HG02885 (cell line): ENCODE results near the gene ATP5PB.
A peak's percentile ranks its signal among the peaks of the same experiment; 100 is the strongest.

Source experiments
- ATAC-seq: cut with Tn5 transposase; IDR thresholded peaks from one replicate; pipeline ENCODE4 v1.9.1; 2021; ENCODE audit warnings: mild to moderate bottlenecking; ENCODE audit not compliant: unreplicated experiment, poor library complexity

ATP5PB gene

GRCh38 chr1:111504097-111504496, 54.8 kb downstream of the ATP5PB start:
- ATAC-seq = no peak

- ATAC-seq = peak; percentile 72
Measured at GRCh38 chr1:111505641-111506119, 56.4 kb downstream of the ATP5PB start.

GRCh38 chr1:111506561-111506960, 57.3 kb downstream of the ATP5PB start:
- ATAC-seq = no peak

- ATAC-seq = peak; percentile 57
Measured at GRCh38 chr1:111507411-111508201, 58.3 kb downstream of the ATP5PB start.

GRCh38 chr1:111509997-111510375, 60.7 kb downstream of the ATP5PB start:
- ATAC-seq = no peak

- no peak for ATAC-seq
Measured at GRCh38 chr1:111511370-111511769, 62.1 kb downstream of the ATP5PB start.
